GM19438 (cell line): ENCODE results near the gene SPINK1.
"Not testable (repeated sequence)": the region's sequence is repeated elsewhere in the genome, so short reads cannot be mapped to it uniquely, and the experiment has no call there.

Experiments
- ATAC-seq: cut with Tn5 transposase; IDR thresholded peaks from one replicate; pipeline ENCODE4 v1.9.1; 2021; ENCODE audit warnings: low read depth; ENCODE audit not compliant: unreplicated experiment

The SPINK1 gene

GRCh38 chr5:147854894-147855773 lies 23.7 kb upstream of the SPINK1 start:
- ATAC-seq, result no peak

DNA sequence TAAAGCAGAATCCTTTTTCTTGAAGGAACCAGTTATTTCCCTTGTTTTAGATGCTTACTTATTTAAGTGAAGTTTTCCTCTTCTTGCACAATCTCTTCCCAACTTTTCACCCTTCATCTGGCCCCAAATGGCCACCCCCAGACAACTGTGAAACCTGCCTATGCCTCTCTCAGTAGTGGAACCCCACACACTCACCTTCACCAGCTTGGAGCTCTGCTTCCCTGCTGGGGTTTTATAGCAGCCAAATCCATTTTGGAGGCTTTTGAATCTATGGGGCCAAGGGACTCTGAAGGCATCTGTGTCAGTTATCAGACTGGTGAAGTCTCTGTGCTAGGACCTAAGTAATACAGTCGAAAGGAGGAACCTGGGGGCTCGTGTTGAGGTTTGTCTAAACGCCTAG lies 22.9 kb upstream of the SPINK1 start:
- ATAC-seq, result no peak

- ATAC-seq, result no peak
Observed at GRCh38 chr5:147853372-147853987, 22.0 kb upstream of the SPINK1 start.

DNA sequence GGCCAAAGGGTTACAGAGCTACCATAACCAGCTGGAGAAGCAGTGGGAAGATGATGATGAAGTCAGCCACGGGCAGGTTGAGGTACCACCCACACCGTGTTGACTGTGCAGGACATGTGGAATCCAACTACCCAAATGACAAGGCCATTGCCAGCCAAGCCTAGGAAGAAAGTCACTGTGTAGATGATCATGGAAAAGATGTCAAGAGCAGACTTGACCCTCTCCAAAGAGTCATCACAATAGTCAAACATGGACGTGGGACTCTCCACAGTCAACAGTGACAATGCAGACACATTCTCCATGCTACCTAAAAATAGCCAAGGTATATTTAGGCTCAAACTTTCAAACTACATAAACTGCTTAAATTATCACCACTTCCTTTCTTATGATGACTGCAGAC lies 20.9 kb upstream of the SPINK1 start:
- ATAC-seq, result no peak

GRCh38 chr5:147851578-147851977 lies 20.1 kb upstream of the SPINK1 start:
- ATAC-seq, result no peak

GRCh38 chr5:147849226-147849625 lies 17.8 kb upstream of the SPINK1 start:
- no peak for ATAC-seq

- no peak for ATAC-seq
Observed at GRCh38 chr5:147845618-147846017, 14.1 kb upstream of the SPINK1 start.

DNA sequence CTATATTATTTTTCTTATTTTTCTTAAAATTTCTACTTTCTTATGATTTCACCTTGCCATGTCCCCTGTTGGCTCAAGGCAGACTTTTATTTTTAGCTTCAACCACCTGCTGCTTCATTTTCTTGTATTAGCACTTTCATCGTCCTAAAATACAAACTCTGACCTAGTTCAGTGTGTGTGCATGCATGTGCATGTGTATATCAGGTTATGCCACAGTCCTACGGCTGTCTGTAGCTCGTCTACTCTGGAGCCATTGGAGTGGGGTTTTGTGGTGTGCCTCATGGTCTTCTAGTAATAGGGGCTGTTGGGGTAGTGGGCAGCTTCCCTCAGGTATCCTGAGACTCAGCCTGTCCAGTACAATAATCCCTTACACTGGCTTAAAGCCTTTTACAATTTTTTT lies 13.4 kb upstream of the SPINK1 start:
- no peak for ATAC-seq

DNA sequence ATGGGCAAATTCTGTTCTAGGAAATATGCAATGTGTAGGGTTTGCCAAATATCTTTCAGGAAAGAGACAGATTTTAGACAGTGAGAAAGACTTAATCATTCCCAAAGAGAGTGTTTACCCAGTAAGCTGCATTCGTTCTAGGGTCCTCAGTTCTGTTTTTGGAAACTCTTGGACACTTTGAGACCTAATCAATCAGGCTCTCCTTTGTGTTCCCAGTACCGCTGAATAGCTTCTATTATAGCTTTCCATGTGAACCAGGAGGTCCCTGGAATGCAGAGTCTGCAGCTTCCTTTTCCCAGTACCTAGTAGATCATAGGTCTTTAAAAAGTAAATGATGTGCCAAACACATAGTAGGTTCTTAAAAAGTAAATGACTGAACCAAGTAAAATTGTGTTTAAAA lies 11.4 kb upstream of the SPINK1 start:
- ATAC-seq, result no peak

- no peak for ATAC-seq
Observed at GRCh38 chr5:147836439-147836838, 5.0 kb upstream of the SPINK1 start.

GRCh38 chr5:147835386-147835798 lies 3.9 kb upstream of the SPINK1 start:
- ATAC-seq, result no peak

GRCh38 chr5:147832541-147832940 lies 1.1 kb upstream of the SPINK1 start:
- ATAC-seq, result no peak

- no peak for ATAC-seq
Observed at GRCh38 chr5:147830035-147830434, 1.4 kb downstream of the SPINK1 start.

DNA sequence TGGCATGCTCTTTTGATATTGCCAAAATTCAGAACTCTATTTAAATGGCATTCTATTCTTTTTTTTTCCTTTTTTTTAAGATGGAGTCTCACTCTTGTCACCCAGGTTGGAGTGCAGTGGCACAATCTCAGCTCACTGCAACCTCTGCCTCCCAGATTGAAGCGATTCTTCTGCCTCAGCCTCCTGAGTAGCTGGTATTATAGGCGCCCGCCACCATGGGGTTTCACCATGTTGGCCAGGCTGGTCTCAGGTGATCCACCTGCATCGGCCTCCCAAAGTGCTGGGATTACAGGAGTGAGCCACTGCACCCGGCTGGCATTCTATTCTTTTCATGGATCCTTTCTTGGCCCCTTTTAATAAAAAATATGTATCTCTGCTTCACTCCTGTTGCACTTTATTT lies 4.5 kb downstream of the SPINK1 start:
- not testable (repeated sequence) for ATAC-seq

GRCh38 chr5:147826361-147826760 lies 5.1 kb downstream of the SPINK1 start:
- ATAC-seq, result no peak

DNA sequence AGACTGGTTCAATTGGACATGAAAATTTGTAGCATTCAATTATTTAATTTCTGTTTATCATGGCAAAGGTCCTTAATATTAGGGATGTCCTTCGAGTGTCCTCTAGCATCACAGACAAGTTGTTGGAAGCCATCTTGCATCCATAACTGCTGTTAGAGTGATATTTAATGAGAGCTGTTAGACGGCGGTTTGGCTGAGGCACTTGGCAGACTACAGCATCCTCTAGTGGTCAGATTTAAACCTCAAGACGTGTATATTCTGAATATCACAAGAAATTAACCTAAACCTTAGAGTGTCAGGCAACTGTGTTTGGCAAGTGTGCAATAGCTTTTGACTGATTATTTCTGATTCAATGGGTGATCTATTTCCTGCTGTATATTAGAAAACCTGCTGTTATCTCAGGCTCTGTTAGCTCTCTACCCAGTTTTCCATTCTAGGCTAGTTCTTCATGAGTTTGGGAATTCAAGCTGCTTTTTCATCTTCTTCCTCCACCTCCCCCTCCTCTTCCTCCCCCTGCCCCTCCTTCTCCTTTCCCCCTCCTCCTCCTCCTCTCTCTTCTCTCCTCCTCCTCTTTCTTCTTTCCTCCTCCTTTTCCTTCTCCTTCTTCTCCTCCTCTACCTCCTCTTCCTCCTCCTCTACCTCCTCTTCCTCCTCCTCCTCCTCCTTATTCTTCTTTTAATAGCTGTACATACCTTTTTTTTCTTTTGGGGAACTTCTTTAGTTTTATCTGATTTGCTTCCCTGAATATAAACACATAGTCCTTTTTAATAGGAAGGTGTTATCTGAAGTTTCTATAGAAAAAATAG lies 8.6 kb downstream of the SPINK1 start:
- peak; percentile 80 for ATAC-seq

- ATAC-seq, result not testable (repeated sequence)
Observed at GRCh38 chr5:147822222-147822621, 9.2 kb downstream of the SPINK1 start.

- no peak for ATAC-seq
Observed at GRCh38 chr5:147821766-147822165, 9.7 kb downstream of the SPINK1 start.

- ATAC-seq, result no peak
Observed at GRCh38 chr5:147819261-147819770, 12.2 kb downstream of the SPINK1 start.

- ATAC-seq, result no peak
Observed at GRCh38 chr5:147818290-147818689, 13.2 kb downstream of the SPINK1 start.

GRCh38 chr5:147813696-147814095 lies 17.8 kb downstream of the SPINK1 start:
- ATAC-seq, result no peak
